Fibroblast of pulmonary artery (primary cell): ENCODE data around the gene SESTD1.

Source experiments
- DNase-seq: peaks from one replicate; pipeline ENCODE4 v3.0.0-alpha.2; 2010; ENCODE audit warnings: low read depth
- H3K4me3 ChIP-seq: replicated peaks from 2 replicates; pipeline ENCODE4 v1.5.1; 2011; ENCODE audit warnings: low read depth, mild to moderate bottlenecking, control low read depth, low read length, moderate library complexity
- TF ChIP-seq, protein P1 (sequence below): IDR thresholded peaks from 2 replicates; pipeline ENCODE4 v1.5.1; 2011; ENCODE audit warnings: mild to moderate bottlenecking, control low read depth, low read length, inconsistent platforms; ENCODE audit errors: missing control alignments

Gene SESTD1

GRCh38 chr2:179266271-179266670, 1.6 kb upstream of the SESTD1 start:
- no peak overlapping the region for H3K4me3 ChIP-seq
- TF ChIP-seq, protein P1, sequence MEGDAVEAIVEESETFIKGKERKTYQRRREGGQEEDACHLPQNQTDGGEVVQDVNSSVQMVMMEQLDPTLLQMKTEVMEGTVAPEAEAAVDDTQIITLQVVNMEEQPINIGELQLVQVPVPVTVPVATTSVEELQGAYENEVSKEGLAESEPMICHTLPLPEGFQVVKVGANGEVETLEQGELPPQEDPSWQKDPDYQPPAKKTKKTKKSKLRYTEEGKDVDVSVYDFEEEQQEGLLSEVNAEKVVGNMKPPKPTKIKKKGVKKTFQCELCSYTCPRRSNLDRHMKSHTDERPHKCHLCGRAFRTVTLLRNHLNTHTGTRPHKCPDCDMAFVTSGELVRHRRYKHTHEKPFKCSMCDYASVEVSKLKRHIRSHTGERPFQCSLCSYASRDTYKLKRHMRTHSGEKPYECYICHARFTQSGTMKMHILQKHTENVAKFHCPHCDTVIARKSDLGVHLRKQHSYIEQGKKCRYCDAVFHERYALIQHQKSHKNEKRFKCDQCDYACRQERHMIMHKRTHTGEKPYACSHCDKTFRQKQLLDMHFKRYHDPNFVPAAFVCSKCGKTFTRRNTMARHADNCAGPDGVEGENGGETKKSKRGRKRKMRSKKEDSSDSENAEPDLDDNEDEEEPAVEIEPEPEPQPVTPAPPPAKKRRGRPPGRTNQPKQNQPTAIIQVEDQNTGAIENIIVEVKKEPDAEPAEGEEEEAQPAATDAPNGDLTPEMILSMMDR, result no peak
- peak; percentile 37 for DNase-seq

- TF ChIP-seq, protein P1, result no peak
- H3K4me3 ChIP-seq, result peak overlapping the region; percentile 81
- DNase-seq, result peak; percentile 72
Observed at GRCh38 chr2:179265082-179265510, 464 bp upstream of the SESTD1 start.

- TF ChIP-seq, protein P1, result no peak
- H3K4me3 ChIP-seq, result peak overlapping the region; percentile 81
- peak; percentile 77 for DNase-seq
Observed at GRCh38 chr2:179263446-179264367, 925 bp downstream of the SESTD1 start.

DNA sequence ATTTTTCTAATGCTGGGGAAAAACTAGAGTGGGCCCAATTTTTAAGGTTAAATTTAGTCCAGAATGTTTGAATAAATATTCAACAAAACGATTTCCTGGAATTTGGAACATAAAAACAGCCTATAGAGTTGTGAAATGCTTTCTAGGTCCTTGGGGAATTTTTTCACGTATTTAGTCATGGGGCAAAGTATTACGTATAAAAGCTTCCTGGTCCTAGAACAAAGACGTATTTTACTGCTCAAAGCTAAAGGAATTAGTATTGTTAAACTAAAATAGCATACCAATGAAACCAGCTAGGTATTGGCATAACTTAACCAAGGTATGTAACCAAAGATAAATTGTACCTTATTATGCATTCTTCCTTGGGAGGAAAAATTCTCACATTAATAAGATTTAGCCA, 1.6 kb downstream of the SESTD1 start:
- peak overlapping the region; percentile 81 for H3K4me3 ChIP-seq
- DNase-seq, result peak; percentile 92
- TF ChIP-seq, protein P1, result no peak

DNA sequence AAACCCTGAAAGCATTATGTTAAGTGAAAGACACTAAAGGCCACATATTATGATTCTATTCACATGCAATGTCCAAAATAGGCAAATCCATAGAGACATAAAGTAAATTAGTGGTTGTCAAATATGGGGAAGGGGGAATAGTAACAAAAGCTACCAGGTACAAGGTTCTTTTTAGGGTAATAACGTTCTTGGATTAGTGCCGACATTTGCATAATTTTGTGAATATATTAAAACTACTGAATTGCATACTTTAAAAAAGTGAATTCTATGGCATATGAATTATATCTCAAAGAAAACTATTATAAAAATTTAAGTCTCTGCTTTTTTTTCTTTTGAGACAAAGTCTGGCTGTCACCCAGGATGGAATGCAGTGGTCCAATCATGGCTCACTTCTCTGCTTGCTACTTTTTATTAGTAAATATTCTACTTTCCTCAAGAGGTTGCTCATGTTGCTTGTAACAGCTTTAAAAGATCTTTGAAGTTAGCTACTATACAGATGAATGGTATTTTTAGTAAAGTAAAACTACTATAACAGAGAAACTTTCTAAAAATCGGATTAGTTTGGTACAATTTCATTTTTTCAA, 2.5 kb downstream of the SESTD1 start:
- TF ChIP-seq, protein P1, result no peak
- H3K4me3 ChIP-seq, result peak overlapping the region; percentile 81
- peak; percentile 36 for DNase-seq

- TF ChIP-seq, protein P1, result peak; percentile 6
- no peak overlapping the region for H3K4me3 ChIP-seq
- no peak for DNase-seq
Observed at GRCh38 chr2:179261151-179261825, 3.3 kb downstream of the SESTD1 start.
